Adrenal gland (tissue), 5 donors: ENCODE measurements around the gene ZNF672.

Experiments used
- POLR2A ChIP-seq, 2 donors: fragments of 450-650 bp; IDR thresholded peaks; one replicate each; pipeline ENCODE4 v1.6.1; 2017; ENCODE audit warnings: antibody characterized with exemption in 2 of 2, mild to moderate bottlenecking in 2 of 2, moderate library complexity in 1 of 2
- TF ChIP-seq, protein P1 (sequence below), 6 experiments: fragments of 450-650 bp in 4 of 6; fragments of 200-600 bp in 2 of 6; sonication (generic) in 1 of 6; IDR thresholded peaks; 1 replicate in 5 of 6; 2 replicates in 1 of 6; pipeline versions ENCODE4 v1.5.1 to v1.8.0; 2016 to 2021; ENCODE audit warnings: antibody characterized with exemption in 6 of 6, mild to moderate bottlenecking in 2 of 6, moderate library complexity in 1 of 6
- donor health status: DM: no; HTN: no; CAD: no.

DNA sequence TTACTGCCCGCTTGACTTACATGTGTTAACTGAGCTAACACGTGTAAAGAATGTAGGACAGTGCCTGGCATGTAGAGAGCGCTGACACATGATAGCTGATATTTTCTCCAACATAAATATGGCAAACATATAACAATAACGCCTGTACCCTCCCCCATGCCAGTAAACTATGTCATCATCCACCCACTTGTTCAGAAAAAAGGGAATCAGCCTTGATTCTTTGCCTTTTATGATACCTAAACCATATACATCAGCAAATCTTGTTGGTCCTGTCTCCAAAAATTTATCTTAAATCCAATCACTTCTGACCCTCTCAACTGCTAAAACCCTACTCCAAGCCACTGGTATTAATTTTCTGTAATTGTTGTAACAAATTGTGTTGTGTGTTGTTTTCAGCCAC, 22.0 kb downstream of the ZNF672 start:
- TF ChIP-seq, protein P1, sequence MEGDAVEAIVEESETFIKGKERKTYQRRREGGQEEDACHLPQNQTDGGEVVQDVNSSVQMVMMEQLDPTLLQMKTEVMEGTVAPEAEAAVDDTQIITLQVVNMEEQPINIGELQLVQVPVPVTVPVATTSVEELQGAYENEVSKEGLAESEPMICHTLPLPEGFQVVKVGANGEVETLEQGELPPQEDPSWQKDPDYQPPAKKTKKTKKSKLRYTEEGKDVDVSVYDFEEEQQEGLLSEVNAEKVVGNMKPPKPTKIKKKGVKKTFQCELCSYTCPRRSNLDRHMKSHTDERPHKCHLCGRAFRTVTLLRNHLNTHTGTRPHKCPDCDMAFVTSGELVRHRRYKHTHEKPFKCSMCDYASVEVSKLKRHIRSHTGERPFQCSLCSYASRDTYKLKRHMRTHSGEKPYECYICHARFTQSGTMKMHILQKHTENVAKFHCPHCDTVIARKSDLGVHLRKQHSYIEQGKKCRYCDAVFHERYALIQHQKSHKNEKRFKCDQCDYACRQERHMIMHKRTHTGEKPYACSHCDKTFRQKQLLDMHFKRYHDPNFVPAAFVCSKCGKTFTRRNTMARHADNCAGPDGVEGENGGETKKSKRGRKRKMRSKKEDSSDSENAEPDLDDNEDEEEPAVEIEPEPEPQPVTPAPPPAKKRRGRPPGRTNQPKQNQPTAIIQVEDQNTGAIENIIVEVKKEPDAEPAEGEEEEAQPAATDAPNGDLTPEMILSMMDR (IDR thresholded peaks at IDR 0.05): no peak
- no peak for TF ChIP-seq POLR2A (IDR thresholded peaks at IDR 0.05)
